HG02678 (cell line): ENCODE measurements around the gene ATAD2B.
"Not testable (repeated sequence)": the region's sequence is repeated elsewhere in the genome, so short reads cannot be mapped to it uniquely, and the experiment has no call there.

Experiments used
- ATAC-seq: cut with Tn5 transposase; IDR thresholded peaks from one replicate; pipeline ENCODE4 v1.9.1; 2021; ENCODE audit warnings: mild to moderate bottlenecking, moderate library complexity; ENCODE audit not compliant: unreplicated experiment

ATAD2B gene

GRCh38 chr2:23753291-23754010 is 173.5 kb downstream of the ATAD2B start:
- no peak for ATAC-seq

- ATAC-seq, result no peak
These were observed 175.1 kb downstream of the ATAD2B start for GRCh38 chr2:23751747-23752265.

- peak; percentile 10 for ATAC-seq
These were observed 180.6 kb downstream of the ATAD2B start for GRCh38 chr2:23746141-23746863.

- peak; percentile 62 for ATAC-seq
These were observed 181.2 kb downstream of the ATAD2B start for GRCh38 chr2:23745726-23746105.

- ATAC-seq, result peak; percentile 29
These were observed 181.7 kb downstream of the ATAD2B start for GRCh38 chr2:23745068-23745725.

GRCh38 chr2:23736783-23737182 is 190.1 kb downstream of the ATAD2B start:
- ATAC-seq, result not testable (repeated sequence)

DNA sequence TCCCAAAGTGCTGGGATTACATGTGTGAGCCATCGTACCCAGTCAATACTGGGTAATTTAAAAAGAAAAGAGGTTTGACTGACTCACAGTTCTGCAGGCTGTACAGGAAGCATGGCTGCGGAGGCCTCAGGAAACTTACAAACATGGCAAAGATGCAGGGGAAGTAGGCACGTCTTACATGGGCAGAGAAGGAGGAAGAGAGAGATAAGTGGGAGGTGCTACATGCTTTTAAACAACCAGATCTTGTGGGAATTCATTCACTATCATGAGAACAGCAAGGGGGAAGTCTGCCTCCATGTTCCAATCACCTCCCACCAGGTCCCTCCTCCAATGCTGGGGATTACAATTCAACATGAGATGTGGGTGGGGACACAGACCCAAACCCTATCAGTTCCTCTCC is 192.5 kb downstream of the ATAD2B start:
- no peak for ATAC-seq

DNA sequence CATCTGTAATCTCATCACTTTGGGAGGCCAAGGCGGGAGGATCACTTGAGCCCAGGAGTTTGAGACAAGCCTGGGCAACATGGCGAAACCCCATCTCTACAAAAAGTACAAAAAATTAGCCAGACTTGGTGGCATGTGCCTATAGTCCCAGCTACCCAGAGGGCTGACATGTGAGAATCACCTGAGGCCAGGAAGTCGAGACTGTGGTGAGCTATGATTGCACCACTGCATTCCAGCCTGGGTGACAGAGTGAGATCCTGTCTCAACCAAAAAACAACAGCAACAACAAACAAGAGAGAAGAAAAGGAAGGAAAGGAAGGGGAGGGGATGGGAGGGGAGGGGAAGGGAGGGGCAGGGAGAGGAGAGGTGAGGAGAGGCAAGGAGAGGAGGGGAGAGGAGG is 203.9 kb downstream of the ATAD2B start:
- not testable (repeated sequence) for ATAC-seq

DNA sequence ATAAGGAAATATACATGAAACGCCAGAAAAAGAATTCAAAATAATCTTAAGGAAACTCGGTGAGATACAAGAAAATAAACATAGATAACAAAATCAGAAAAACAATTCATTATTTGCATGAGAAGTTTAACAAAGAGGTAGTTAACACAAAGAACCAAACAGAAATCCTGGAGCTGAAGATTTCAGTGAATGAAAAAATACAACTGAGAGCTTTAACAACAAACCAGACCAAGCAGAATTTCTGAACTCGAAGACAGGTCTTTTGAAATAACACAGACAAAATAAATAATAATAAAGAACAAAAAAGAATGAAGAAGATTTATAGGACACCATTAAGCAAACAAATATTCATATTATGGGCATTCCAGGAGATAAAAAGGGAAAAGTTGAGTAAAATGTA is 204.7 kb downstream of the ATAD2B start:
- ATAC-seq, result no peak

DNA sequence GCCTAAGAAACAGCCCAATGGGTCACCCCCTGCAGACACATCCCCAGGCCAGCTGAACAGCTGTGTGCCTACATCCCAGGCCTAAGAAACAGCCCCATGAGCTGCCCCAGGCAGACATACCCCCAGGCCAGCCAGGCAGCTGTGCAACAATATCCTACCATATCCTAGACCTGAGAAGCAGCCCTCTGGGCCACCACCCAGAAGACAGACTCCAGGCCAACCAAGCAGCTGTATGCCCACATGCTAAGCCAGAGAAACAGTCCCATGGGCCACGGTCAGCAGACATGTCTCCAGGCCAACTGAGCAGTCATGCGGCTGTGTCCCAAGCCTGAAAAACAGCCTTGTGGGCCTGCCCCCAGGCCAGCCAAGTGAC is 205.5 kb downstream of the ATAD2B start:
- no peak for ATAC-seq

DNA sequence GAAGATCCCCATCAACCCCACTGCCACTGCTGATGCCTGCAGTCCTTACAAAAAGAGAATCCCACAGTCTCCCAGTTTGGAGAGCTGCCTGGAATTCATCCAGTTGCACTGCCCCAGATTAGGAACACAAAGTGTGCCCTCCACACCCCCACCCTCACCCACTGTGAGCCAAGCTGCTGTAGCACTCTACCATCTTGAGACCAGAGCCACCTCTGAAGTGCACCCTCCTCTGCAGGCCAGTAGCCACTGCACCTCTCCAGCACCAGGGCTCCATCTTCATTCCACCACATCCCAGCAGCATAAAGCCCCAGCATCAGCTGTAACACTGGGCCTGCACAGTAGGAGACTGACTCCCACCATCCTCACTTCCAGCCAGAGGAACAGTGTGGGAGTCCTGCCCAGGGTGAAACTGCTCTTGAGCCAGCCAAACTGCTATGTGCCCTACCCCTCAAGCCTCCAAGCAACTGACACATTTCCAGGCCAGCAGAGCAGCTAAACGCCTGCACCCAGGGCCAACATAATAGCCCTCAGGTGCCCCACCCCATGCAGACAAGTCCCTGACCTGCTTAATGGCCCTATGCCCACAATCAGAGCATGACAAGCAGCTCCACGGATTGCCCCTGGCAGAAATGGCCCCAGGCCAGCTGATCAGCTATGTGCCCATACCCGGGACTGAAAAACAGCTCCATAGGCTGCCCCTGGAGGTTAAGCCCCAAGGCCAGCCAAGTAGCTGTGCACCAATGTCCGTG is 206.0 kb downstream of the ATAD2B start:
- ATAC-seq, result no peak

- ATAC-seq, result no peak
These were observed 207.2 kb downstream of the ATAD2B start for GRCh38 chr2:23719716-23720115.

- ATAC-seq, result no peak
These were observed 207.8 kb downstream of the ATAD2B start for GRCh38 chr2:23718931-23719700.

- ATAC-seq, result no peak
These were observed 213.6 kb downstream of the ATAD2B start for GRCh38 chr2:23713351-23713750.

- ATAC-seq, result no peak
These were observed 214.2 kb downstream of the ATAD2B start for GRCh38 chr2:23712756-23713151.

DNA sequence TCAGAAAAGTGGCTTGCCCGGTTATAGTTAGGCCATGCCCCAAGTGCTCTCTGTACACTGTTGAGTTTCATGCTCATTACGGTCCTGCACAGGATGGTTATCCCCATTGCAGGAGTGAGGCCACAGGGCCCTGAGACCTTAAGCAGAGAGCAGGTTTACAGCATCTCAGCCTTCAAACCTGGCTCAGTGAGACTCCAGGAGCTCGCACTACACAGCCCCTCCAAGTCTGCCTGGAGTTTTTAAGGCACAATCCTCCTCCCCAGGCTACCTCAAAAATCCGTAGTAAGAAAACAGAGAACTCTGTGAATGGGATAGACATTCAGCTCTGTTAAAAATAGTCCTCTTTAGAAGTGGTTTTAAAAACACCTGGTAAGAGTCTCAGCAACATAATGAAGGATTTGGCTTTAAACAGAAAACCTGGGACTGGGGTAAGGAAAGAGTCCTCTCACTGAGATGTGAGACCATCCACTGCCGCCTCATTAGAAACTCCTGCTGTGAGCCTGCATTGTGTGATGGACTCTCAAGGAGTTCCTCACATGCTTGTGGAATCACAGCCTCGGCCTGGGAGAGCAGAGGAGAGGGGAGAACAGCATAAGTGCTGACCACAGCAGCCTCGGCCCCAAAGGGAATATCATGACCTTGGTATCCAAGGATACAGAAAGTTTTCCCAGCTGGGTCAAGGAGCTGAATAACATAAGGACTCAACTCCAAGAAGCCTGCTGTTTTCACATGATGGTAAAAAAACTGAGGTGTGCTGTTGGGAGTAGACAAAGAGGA is 214.8 kb downstream of the ATAD2B start:
- ATAC-seq, result no peak

GRCh38 chr2:23709311-23709710 is 217.6 kb downstream of the ATAD2B start:
- ATAC-seq, result no peak

DNA sequence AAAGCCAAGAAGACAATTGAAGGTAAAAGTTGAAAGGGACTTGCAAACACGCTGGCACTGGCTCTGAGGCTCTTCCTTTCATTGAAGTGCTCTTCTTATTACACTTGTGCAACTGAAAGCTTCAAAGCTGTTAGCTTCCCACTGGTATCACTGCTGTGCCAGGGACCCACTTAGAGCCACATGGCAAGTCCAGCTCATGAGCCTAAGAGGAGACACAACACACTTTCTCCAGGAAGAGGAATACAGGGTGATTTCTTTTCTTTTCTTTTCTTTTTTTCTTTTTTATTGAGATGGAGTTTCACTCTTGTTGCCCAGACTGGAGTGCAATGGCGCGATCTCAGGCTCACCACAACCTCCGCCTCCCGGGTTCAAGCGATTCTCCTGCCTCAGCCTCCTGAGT is 218.2 kb downstream of the ATAD2B start:
- ATAC-seq, result no peak

GRCh38 chr2:23707096-23707495 is 219.8 kb downstream of the ATAD2B start:
- ATAC-seq, result no peak
